HepG2 (cell line): ENCODE results near the gene CDIP1. TPM values are rescaled to one million over a fixed set of nuclear protein-coding genes. Genes with fewer than 3 reads are reported as not detected.

Experiments used
- ATAC-seq: fragments of 200-7000 bp; cut with Tn5 transposase; 3 replicates; pipeline ENCODE4 v1.9.1; 2020; ENCODE audit warnings: mild to moderate bottlenecking, moderate library complexity
- BruUV-seq: library from RNA; stranded (reverse); fragments of 400-500 nt; replicated peaks from 2 replicates; lab custom pipeline; 2021; lab: Mats Ljungman, UMichigan
- CTCF ChIA-PET: fragments of 300-600 bp; formaldehyde crosslinking; extraction: SDS; loops from one replicate; lab custom pipeline; 2021; ENCODE audit warnings: low total read pairs, inconsistent platforms, low intra/inter-chr PET ratio; lab: Yijun Ruan, JAX
- POLR2A ChIA-PET: fragments of 350-600 bp; sonication (Branson Sonifier 250); formaldehyde crosslinking; loops from one replicate; lab custom pipeline; 2020; ENCODE audit warnings: antibody characterized with exemption, inconsistent platforms; lab: Yijun Ruan, JAX
- DNase-seq: peaks from one replicate; pipeline ENCODE4 v3.0.0-alpha.2; 2015; ENCODE audit warnings: low spot score
- FAIRE-seq: peaks from 3 replicates; lab custom pipeline; 2011; peaks lifted over from hg19 to GRCh38; lab: Jason Lieb, UNC
- H2AFZ ChIP-seq: one replicate; pipeline ENCODE4 v1.6.1; 2011; ENCODE audit warnings: low read length, inconsistent platforms
- H3K27ac ChIP-seq: fragments of 300-600 bp; 3 replicates; pipeline ENCODE4 v1.8.0; 2011; ENCODE audit warnings: mixed run types, mild to moderate bottlenecking, mixed read lengths, low read length, inconsistent platforms; ENCODE audit not compliant: insufficient read depth; ENCODE audit errors: extremely low read length
- H3K27me3 ChIP-seq, 2 experiments: fragments of 200-600 bp in 1 of 2; 2 replicates in 1 of 2; 3 replicates in 1 of 2; pipeline versions ENCODE4 v1.6.0 to v1.8.0; 2011; ENCODE audit warnings: low read length in 2 of 2, mild to moderate bottlenecking in 2 of 2, moderate library complexity in 2 of 2, inconsistent platforms in 1 of 2; ENCODE audit not compliant: insufficient read depth in 2 of 2, control insufficient read depth in 1 of 2
- H3K36me3 ChIP-seq, 2 experiments: fragments of 200-600 bp in 1 of 2; replicated peaks in 1 of 2; 2 replicates in 1 of 2; 3 replicates in 1 of 2; pipeline versions ENCODE4 v1.5.1 to v1.8.0; 2011; ENCODE audit warnings: low read length in 2 of 2, inconsistent platforms in 1 of 2; ENCODE audit not compliant: insufficient read depth in 2 of 2, control insufficient read depth in 1 of 2
- H3K4me1 ChIP-seq: 2 replicates; pipeline ENCODE4 v1.5.1; 2012; ENCODE audit warnings: low read length, inconsistent platforms; ENCODE audit not compliant: insufficient read depth
- H3K4me2 ChIP-seq: 2 replicates; pipeline ENCODE4 v1.6.0; 2011; ENCODE audit warnings: low read depth, low read length, inconsistent platforms
- H3K4me3 ChIP-seq, 3 experiments: fragments of 200-600 bp in 1 of 3; sonication (generic), shearing (Covaris generic) in 1 of 3; replicated peaks in 1 of 3; 2 replicates each; pipeline ENCODE4 v1.5.1; 2011 to 2016; ENCODE audit warnings: low read length in 3 of 3, inconsistent platforms in 2 of 3, low read depth in 2 of 3, mild to moderate bottlenecking in 2 of 3, control low read depth in 1 of 3, mixed read lengths in 1 of 3; ENCODE audit not compliant: insufficient read depth in 1 of 3
- H3K79me2 ChIP-seq: one replicate; pipeline ENCODE4 v1.6.1; 2011; ENCODE audit warnings: low read length, inconsistent platforms; ENCODE audit not compliant: insufficient read depth
- H3K9ac ChIP-seq: 2 replicates; pipeline ENCODE4 v1.6.0; 2011; ENCODE audit warnings: mild to moderate bottlenecking, low read depth, low read length, inconsistent platforms; ENCODE audit not compliant: insufficient read depth
- H3K9me3 ChIP-seq: 2 replicates; pipeline ENCODE4 v1.5.1; 2012; ENCODE audit warnings: mild to moderate bottlenecking, low read length
- H4K20me1 ChIP-seq: 2 replicates; pipeline ENCODE4 v1.6.0; 2011; ENCODE audit warnings: inconsistent platforms, mild to moderate bottlenecking, low read length, moderate library complexity; ENCODE audit not compliant: insufficient read depth
- ARID4A ChIP-seq: sonication (generic); formaldehyde crosslinking; IDR thresholded peaks from 2 replicates; pipeline ENCODE4 v1.5.0; 2020; ENCODE audit warnings: mild to moderate bottlenecking, missing genetic modification reagents, borderline replicate concordance
- HINFP ChIP-seq: sonication (generic); formaldehyde crosslinking; IDR thresholded peaks from 2 replicates; pipeline ENCODE4 v1.4.0; 2020; ENCODE audit warnings: low read depth, mild to moderate bottlenecking, missing genetic modification reagents
- LCORL ChIP-seq, 2 experiments: fragments of 450-650 bp in 1 of 2; sonication (generic) in 1 of 2; formaldehyde crosslinking in 1 of 2; IDR thresholded peaks; 2 replicates each; pipeline versions ENCODE4 v1.5.0 to v1.6.1; 2017 to 2020; ENCODE audit warnings: antibody characterized with exemption in 1 of 2, missing genetic modification reagents in 1 of 2
- TCF12 ChIP-seq, 2 experiments: fragments of 450-650 bp in 1 of 2; sonication (generic) in 1 of 2; formaldehyde crosslinking in 1 of 2; IDR thresholded peaks; 2 replicates each; pipeline versions ENCODE4 v1.6.1 to v1.8.0; 2017 to 2022; ENCODE audit warnings: antibody characterized with exemption in 1 of 2, mild to moderate bottlenecking in 1 of 2, missing genetic modification reagents in 1 of 2, moderate library complexity in 1 of 2
- ZBTB14 ChIP-seq: sonication (generic); formaldehyde crosslinking; IDR thresholded peaks from 2 replicates; pipeline ENCODE4 v1.4.0; 2020; ENCODE audit warnings: missing genetic modification reagents
- ZC3H13 ChIP-seq: sonication (generic); formaldehyde crosslinking; IDR thresholded peaks from 2 replicates; pipeline ENCODE4 v1.8.1; 2023; ENCODE audit warnings: mild to moderate bottlenecking, missing genetic modification reagents, moderate library complexity
- ZEB1 ChIP-seq: IDR thresholded peaks from 2 replicates; pipeline ENCODE4 v1.6.1; 2012; ENCODE audit warnings: mild to moderate bottlenecking, low read depth, inconsistent platforms; ENCODE audit not compliant: insufficient replicate concordance
- ZFP37 ChIP-seq: sonication (generic); formaldehyde crosslinking; IDR thresholded peaks from 2 replicates; pipeline ENCODE4 v1.4.0; 2020; ENCODE audit warnings: missing genetic modification reagents, borderline replicate concordance
- ZMYM4 ChIP-seq: sonication (generic); formaldehyde crosslinking; IDR thresholded peaks from 2 replicates; pipeline ENCODE4 v1.8.1; 2023; ENCODE audit warnings: mild to moderate bottlenecking, missing genetic modification reagents
- ZNF75D ChIP-seq: sonication (generic); formaldehyde crosslinking; IDR thresholded peaks from 2 replicates; pipeline ENCODE4 v1.8.1; 2023; ENCODE audit warnings: missing genetic modification reagents, mild to moderate bottlenecking, borderline replicate concordance
- WGBS: methylation state at CpG from one replicate; pipeline ENCODE4 v1.1.6; 2017; ENCODE audit warnings: low lambda C conversion rate; 5-methylcytosine and 5-hydroxymethylcytosine counted together
- in situ Hi-C: cut with HindIII; loops from 2 replicates; pipeline ENCODE4 v1.10.0; 2017; ENCODE audit warnings: low pct_unique_long_range_greater_than_20kb; ENCODE audit not compliant: extremely low pct_ligation_motif_present
- intact Hi-C: fragments of 100-400 bp; cut with micrococcal nuclease; formaldehyde crosslinking; loops from one replicate; pipeline ENCODE4 v1.10.0; 2022; ENCODE audit not compliant: unreplicated experiment
- polyA plus RNA-seq, 8 experiments: library from polyadenylated mRNA; depleted of rRNA in 3 of 8; stranded (reverse) in 7 of 8; unstranded in 1 of 8; fragments of >200 nt; fragmentation: Illumina TruSeq in 4 of 8; extraction: Trizol in 4 of 8; gene quantifications; 2 replicates each; pipeline versions ENCODE4 v1.2.1 to v1.2.3, GENCODE V29; 2011 to 2016; ENCODE audit warnings: low read depth in 4 of 8, missing spikeins in 1 of 8, mixed read lengths in 1 of 8; ENCODE audit not compliant: insufficient read depth in 1 of 8
- total RNA-seq, 5 experiments: library from RNA; depleted of rRNA; stranded (reverse); fragments of >200 nt; fragmentation: Illumina TruSeq; extraction: Trizol; gene quantifications; 2 replicates each; pipeline ENCODE4 v1.2.3, GENCODE V29; 2016; ENCODE audit warnings: low read depth in 1 of 5
- TF ChIP-seq, protein P1 (sequence below): sonication (generic); formaldehyde crosslinking; IDR thresholded peaks from 2 replicates; pipeline ENCODE4 v1.5.0; 2020; ENCODE audit warnings: mild to moderate bottlenecking, missing genetic modification reagents

CDIP1 gene
- total and polyA plus RNA-seq, 2 of the 13 experiments (the other 11 are each of a cell fraction or from before 2014, with no cell fraction given): 31.2 to 56.7 TPM

DNA sequence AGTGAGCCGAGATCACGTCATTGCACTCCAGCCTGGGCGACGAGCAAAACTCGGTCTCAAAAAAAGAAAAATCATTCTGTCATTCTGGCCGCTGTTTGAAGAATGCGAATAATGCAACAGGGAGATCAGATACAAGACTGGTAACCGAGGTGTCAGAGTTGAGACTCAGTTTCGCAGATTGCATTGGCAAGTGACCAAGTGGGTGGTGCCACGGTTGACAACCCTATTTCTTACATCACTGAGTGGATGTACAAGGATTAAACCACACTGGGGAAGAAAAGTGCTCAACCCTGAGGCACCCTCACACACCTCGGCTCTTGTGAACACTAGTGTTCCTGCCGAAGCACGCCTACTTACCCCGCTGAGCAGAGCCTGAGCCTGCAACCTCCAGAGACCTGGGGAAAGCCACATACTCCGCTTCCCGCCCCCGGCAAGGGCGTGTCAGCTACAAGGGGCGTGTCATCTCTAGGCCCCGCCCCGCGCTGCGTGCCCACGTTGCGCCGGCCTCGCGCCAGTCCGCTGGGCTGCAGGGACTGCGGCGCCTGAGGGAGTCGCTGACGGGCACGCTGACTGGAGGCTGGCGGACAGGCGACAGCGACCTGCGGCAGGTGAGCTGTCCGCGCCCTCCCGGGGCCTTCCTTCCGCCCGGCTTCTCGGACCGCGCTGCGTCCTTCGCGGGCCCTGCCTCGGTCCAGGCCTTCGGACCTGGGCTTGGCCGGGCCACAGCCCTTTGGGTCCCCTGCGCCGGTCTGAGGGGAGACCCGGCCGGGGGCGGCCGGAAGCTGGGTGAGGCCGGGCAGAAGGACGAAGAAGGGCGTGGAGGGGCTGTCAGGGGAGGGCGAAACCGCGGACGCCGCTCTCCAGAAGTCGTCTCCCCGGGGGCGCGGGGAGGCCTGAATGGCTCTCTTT, 62.4 kb downstream of the CDIP1 start, which contains the start of gene HMOX2:
TSS of gene HMOX2 (plus strand) at position 519 of the 909 bp plus-strand sequence. CDS start 29,127 bp downstream, outside the sequence.
- peaks cover 42% of the 10 kb centered on the region for H3K4me1 ChIP-seq
- H3K4me2 ChIP-seq: peak within 1 kb of the TSS; percentile 91
- H3K27me3 ChIP-seq: no peaks in the 10 kb centered on the region
- WGBS: 42% methylated on average over 10 of the region's 70 CpGs
- H2AFZ ChIP-seq: peak within 1 kb of the TSS; percentile 80
- peak; percentile 93 for ATAC-seq
- H3K9me3 ChIP-seq: no peaks in the 10 kb centered on the region
- in situ Hi-C loops (no loop called here), intact Hi-C loops (loop anchor here (5.0 kb wide), 1 partner anchor 49 kb away; the partner anchor contains the start of gene DNAJA3)
- ChIA-PET CTCF (no interaction called here), POLR2A (interaction anchor here (0.6 to 10.7 kb wide), 16 partner anchors 9 to 184 kb away, joined by 3 to 175 read pairs (median 5); partner anchors contain the start of genes CDIP1, CORO7 and UBALD1)
- no peaks in the 10 kb centered on the region for H3K36me3 ChIP-seq
- H3K79me2 ChIP-seq: peaks cover 22% of the 10 kb centered on the region
- H3K4me3 ChIP-seq: peak within 1 kb of the TSS; percentile 70 to 90 (median 75)
- H3K9ac ChIP-seq: peak within 1 kb of the TSS; percentile 78
- H3K27ac ChIP-seq: peak within 1 kb of the TSS; percentile 78
- peak; percentile 76 for FAIRE-seq
- no peaks in the 10 kb centered on the region for H4K20me1 ChIP-seq
- no TSS peak for BruUV-seq
- DNase-seq: peak; percentile 86
- TF ChIP-seq, protein P1, sequence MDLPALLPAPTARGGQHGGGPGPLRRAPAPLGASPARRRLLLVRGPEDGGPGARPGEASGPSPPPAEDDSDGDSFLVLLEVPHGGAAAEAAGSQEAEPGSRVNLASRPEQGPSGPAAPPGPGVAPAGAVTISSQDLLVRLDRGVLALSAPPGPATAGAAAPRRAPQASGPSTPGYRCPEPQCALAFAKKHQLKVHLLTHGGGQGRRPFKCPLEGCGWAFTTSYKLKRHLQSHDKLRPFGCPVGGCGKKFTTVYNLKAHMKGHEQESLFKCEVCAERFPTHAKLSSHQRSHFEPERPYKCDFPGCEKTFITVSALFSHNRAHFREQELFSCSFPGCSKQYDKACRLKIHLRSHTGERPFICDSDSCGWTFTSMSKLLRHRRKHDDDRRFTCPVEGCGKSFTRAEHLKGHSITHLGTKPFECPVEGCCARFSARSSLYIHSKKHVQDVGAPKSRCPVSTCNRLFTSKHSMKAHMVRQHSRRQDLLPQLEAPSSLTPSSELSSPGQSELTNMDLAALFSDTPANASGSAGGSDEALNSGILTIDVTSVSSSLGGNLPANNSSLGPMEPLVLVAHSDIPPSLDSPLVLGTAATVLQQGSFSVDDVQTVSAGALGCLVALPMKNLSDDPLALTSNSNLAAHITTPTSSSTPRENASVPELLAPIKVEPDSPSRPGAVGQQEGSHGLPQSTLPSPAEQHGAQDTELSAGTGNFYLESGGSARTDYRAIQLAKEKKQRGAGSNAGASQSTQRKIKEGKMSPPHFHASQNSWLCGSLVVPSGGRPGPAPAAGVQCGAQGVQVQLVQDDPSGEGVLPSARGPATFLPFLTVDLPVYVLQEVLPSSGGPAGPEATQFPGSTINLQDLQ (CRISPR knock-in tag): peak; percentile 82
- TF ChIP-seq ZBTB14: 0 out of 2 replicates have a peak, but pooled peaks have one; percentile 14
- no peak for TF ChIP-seq TCF12 (IDR thresholded peaks at IDR 0.05)
- TF ChIP-seq TCF12 (CRISPR knock-in tag; IDR thresholded peaks at IDR 0.05): no peak
- TF ChIP-seq HINFP: peak; percentile 95
- TF ChIP-seq ZNF75D (CRISPR knock-in tag): no peak
- peak; percentile 69 for TF ChIP-seq ZEB1
- peak; percentile 97 for TF ChIP-seq ARID4A
- TF ChIP-seq ZMYM4: peak; percentile 64
- TF ChIP-seq LCORL (IDR thresholded peaks at IDR 0.05): no peak
- TF ChIP-seq LCORL (CRISPR knock-in tag; IDR thresholded peaks at IDR 0.05): peak; percentile 62
- TF ChIP-seq ZC3H13 (CRISPR knock-in tag): 0 out of 2 replicates have a peak, but pooled peaks have one; percentile 24
- TF ChIP-seq ZFP37 (CRISPR knock-in tag): no peak
